Measurements from ENCODE around the gene LAMC2. TPM values are rescaled to one million over a fixed set of nuclear protein-coding genes. Genes with fewer than 3 reads are reported as not detected.

The LAMC2 gene
- total RNA-seq, 4 donors from 2014 or later, result 9.4 to 17.4 (median 15.9) TPM

DNA sequence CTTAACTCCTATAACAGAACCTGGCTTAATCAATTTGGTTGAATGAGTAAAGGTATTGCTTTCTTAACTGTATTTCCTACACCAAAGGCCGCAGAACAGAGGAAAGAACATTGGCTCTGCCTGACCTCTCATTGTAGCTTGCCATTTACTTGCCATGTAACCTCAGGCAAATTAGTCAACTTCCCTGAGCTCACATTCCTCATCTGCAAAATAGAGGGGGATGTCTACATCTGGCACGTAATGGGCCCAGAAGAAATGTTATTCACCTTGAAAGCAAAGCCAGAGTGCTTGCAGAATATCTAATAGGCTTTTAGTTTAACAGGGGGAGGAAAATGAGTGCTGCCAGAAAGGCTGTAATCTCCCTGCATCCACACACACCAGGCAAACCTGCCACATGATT is 44.3 kb downstream of the LAMC2 start:
- peaks cover 12 to 48% (median 19%) of the 10 kb centered on the region in 3 donors for H3K4me1 ChIP-seq
- H3K9me3 ChIP-seq, result no peaks in the 10 kb centered on the region
- peak overlapping the region in 3 of 4 donors; percentile 8 to 78 (median 29) for H3K27ac ChIP-seq
- no peak overlapping the region for H3K4me3 ChIP-seq
- intact Hi-C loops (cut with DNase I), result no loop called here
- no peak for TF ChIP-seq POLR2A (IDR thresholded peaks at IDR 0.05)
- TF ChIP-seq, protein P1, sequence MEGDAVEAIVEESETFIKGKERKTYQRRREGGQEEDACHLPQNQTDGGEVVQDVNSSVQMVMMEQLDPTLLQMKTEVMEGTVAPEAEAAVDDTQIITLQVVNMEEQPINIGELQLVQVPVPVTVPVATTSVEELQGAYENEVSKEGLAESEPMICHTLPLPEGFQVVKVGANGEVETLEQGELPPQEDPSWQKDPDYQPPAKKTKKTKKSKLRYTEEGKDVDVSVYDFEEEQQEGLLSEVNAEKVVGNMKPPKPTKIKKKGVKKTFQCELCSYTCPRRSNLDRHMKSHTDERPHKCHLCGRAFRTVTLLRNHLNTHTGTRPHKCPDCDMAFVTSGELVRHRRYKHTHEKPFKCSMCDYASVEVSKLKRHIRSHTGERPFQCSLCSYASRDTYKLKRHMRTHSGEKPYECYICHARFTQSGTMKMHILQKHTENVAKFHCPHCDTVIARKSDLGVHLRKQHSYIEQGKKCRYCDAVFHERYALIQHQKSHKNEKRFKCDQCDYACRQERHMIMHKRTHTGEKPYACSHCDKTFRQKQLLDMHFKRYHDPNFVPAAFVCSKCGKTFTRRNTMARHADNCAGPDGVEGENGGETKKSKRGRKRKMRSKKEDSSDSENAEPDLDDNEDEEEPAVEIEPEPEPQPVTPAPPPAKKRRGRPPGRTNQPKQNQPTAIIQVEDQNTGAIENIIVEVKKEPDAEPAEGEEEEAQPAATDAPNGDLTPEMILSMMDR (IDR thresholded peaks at IDR 0.05), result no peak
- no peaks in the 10 kb centered on the region for H3K27me3 ChIP-seq
- H3K36me3 ChIP-seq, result no peaks in the 10 kb centered on the region
- DNase-seq, result no peak
- 24 to 35% methylated on average over 2 of the region's 2 CpGs for WGBS, 2 donors

DNA sequence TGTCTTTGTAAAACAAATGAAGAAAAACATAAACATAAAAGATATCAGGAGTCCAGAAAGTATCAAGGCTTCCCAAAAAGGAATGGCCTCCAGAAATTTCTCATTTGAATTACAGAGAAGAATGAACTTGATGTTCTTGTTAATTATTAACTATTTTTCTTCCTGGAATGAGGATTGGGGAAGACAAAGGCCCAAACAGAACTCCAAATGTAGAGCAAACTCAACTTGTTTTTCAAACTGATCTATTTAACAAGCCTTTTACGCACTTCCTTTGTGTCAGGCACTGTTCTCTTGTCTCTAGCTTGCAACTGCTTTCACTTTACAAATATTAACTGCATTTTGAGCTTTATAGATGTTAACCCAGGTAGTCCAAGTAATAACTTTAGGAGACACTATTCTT is 45.5 kb downstream of the LAMC2 start:
- 84 to 90% methylated on average over 1 of the region's 1 CpG for WGBS, 2 donors
- Histone ChIP-seq H3K36me3 (no peaks in the 10 kb centered on the region), H3K4me3 (no peak overlapping the region), H3K27ac (peak overlapping the region in 3 of 4 donors; percentile 17 to 78 (median 57)), H3K9me3 (no peaks in the 10 kb centered on the region), H3K4me1 (peaks cover 12 to 53% (median 21%) of the 10 kb centered on the region in 3 donors), H3K27me3 (no peaks in the 10 kb centered on the region)
- intact Hi-C loops (cut with DNase I), result no loop called here
- TF ChIP-seq, protein P1 (IDR thresholded peaks at IDR 0.05), result no peak
- no peak for TF ChIP-seq POLR2A (IDR thresholded peaks at IDR 0.05)
- DNase-seq, result no peak

DNA sequence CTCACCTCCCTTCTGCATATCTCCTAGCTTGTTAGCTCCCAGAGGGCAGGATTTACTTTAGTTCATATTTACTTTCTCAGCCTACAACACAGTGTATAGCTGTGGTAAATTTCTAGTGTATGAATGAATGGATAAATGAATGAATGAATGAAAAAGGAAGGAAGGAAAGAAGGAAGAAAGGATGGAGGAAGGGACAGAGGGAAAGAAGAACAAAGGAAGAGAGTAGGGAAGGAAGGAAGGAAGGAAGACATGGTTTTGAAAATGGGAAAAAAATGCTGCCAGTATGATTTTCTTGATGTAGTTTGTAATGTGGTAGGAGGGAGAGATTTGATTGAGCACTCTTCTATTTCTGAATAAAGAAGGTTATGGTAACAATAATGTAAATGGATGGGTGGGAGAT is 47.0 kb downstream of the LAMC2 start:
- peaks cover 12 to 53% (median 21%) of the 10 kb centered on the region in 3 donors for H3K4me1 ChIP-seq
- intact Hi-C loops (cut with DNase I), result no loop called here

DNA sequence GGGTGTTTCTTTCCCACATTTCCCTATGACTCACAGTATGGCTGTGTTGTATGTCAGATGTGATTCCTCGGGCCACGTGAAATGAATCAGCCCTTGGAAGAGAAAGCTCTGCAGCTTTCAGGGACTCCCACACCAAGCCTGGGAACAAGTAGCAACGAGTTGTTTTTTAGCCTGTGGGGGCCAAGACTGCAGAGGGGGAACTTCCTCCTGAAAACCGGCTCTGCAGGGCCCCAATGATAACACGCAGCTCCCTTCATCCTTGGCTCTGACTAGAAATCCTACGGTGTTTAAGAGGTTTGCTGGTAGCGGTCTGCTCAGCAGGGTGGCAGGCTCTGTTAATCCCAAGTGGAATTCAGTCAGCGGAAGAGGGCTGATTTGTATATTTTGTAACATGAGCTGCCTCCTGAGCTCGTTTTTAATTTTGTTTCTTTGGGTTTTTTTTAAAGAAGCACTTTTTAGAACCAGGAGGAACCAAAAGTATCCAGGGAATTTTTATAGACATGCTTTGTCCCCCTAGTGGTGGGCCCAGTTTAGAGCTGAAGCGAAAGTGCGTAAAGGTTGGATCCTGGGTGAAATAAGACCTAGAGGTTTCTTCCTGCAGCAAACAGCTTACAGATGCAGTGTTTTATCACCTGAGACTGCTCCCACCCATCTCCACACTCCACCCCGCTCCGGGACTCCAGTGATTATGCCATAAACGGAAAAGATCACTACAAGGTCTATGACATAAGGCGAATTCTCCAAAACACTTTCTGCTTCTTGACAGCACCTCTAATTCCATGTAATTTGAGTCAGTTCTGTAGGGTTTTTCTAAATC is 48.8 kb downstream of the LAMC2 start:
- Histone ChIP-seq H3K4me3 (peak overlapping the region; percentile 2 to 57 (median 25)), H3K36me3 (peaks cover 0 to 7% (median 0%) of the 10 kb centered on the region in 3 donors), H3K27me3 (no peaks in the 10 kb centered on the region), H3K27ac (peak overlapping the region; percentile 78 to 91 (median 82)), H3K9me3 (no peaks in the 10 kb centered on the region), H3K4me1 (peaks cover 12 to 59% (median 21%) of the 10 kb centered on the region in 3 donors)
- TF ChIP-seq, protein P1 (IDR thresholded peaks at IDR 0.05), result peak in 5 of 6 experiments; percentile 42 to 76 (median 61)
- no peak for TF ChIP-seq POLR2A (IDR thresholded peaks at IDR 0.05)
- WGBS, 2 donors, result 11 to 52% methylated on average over 7 to 14 of the region's 15 CpGs
- intact Hi-C loops (cut with DNase I), result no loop called here
- DNase-seq, result no peak

More for the DNA sequence above, 47.0 kb downstream of the LAMC2 start:
- H3K27ac ChIP-seq, result peak overlapping the region in 2 of 4 donors; percentile 57 to 78
- H3K4me3 ChIP-seq, result no peak overlapping the region
- no peaks in the 10 kb centered on the region for H3K27me3 ChIP-seq
- no peak for DNase-seq
- no peak for TF ChIP-seq POLR2A (IDR thresholded peaks at IDR 0.05)
- TF ChIP-seq, protein P1 (IDR thresholded peaks at IDR 0.05), result no peak
- H3K36me3 ChIP-seq, result no peaks in the 10 kb centered on the region
- no peaks in the 10 kb centered on the region for H3K9me3 ChIP-seq

DNA sequence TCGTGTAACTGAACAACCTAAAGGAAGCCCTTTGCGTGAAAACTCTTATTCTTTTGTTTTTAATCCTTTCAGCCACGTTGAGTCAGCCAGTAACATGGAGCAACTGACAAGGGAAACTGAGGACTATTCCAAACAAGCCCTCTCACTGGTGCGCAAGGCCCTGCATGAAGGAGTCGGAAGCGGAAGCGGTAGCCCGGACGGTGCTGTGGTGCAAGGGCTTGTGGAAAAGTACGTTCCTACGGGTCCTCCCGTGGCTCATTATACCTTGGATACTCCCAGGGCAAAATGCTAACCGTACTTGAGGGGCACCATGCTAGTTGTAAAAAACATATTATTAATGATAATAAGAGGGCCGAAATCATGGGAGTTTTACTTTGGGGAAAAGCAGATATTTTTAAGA is 49.4 kb downstream of the LAMC2 start:
- H3K4me3 ChIP-seq, result peak overlapping the region in 2 of 4 donors; percentile 29 to 57
- H3K9me3 ChIP-seq, result no peaks in the 10 kb centered on the region
- 75 to 83% methylated on average over 14 of the region's 14 CpGs for WGBS, 2 donors
- intact Hi-C loops (cut with DNase I), result no loop called here
- H3K27me3 ChIP-seq, result no peaks in the 10 kb centered on the region
- TF ChIP-seq POLR2A (IDR thresholded peaks at IDR 0.05), result no peak
- TF ChIP-seq, protein P1 (IDR thresholded peaks at IDR 0.05), result no peak
- peaks cover 0 to 14% (median 0%) of the 10 kb centered on the region in 3 donors for H3K36me3 ChIP-seq
- H3K4me1 ChIP-seq, result peaks cover 12 to 56% (median 21%) of the 10 kb centered on the region in 3 donors
- DNase-seq, result no peak
- peak overlapping the region; percentile 78 to 91 (median 82) for H3K27ac ChIP-seq

Data from esophagus squamous epithelium (tissue), 5 donors.